ENCODE measurements around the gene ACE2. TPM values are rescaled to one million over a fixed set of nuclear protein-coding genes. Genes with fewer than 3 reads are reported as not detected.

ACE2 gene
- total and polyA plus RNA-seq, 7 donors: 0.19 to 13.5 (median 0.54) TPM

- 61 to 94% (median 67%) methylated on average over 1 of the region's 1 CpG for WGBS, 3 donors
- Histone ChIP-seq H3K4me1 (no peaks in the 10 kb centered on the region), H3K27me3 (ENCODE audit: insufficient read depth in 3 of 3, low read length in 2 of 3) (peaks cover 0 to 43% (median 0%) of the 10 kb centered on the region in 3 donors), H3K27ac (no peak overlapping the region), H3K9me3 (no peaks in the 10 kb centered on the region), H3K36me3 (ENCODE audit: insufficient read depth in 1 of 2, low read depth in 1 of 2) (no peaks in the 10 kb centered on the region), H3K4me3 (no peak overlapping the region)
- intact Hi-C loops (cut with DNase I): no loop called here
- DNase-seq (no peak), ATAC-seq (no peak)
- TF ChIP-seq CTCF (IDR thresholded peaks at IDR 0.05): no peak
Measured at GRCh38 chrX:15605226-15605625, 4.5 kb upstream of the ACE2 start.

GRCh38 chrX:15602761-15603160 is 2.0 kb upstream of the ACE2 start:
- no peak overlapping the region for H3K27ac ChIP-seq
- ATAC-seq (no peak), DNase-seq (no peak)
- no peak overlapping the region for H3K4me3 ChIP-seq
- intact Hi-C loops (cut with DNase I): no loop called here
- no peaks in the 10 kb centered on the region for H3K4me1 ChIP-seq
- no peak for TF ChIP-seq CTCF (IDR thresholded peaks at IDR 0.05)
- no peaks in the 10 kb centered on the region for H3K9me3 ChIP-seq
- H3K36me3 ChIP-seq (ENCODE audit: insufficient read depth in 1 of 2, low read depth in 1 of 2): no peaks in the 10 kb centered on the region
- 61 to 77% (median 74%) methylated on average over 5 of the region's 5 CpGs for WGBS, 3 donors
- H3K27me3 ChIP-seq (ENCODE audit: insufficient read depth in 3 of 3, low read length in 2 of 3): peaks cover 0 to 53% (median 0%) of the 10 kb centered on the region in 3 donors

- 62 to 83% (median 79%) methylated on average over 3 of the region's 3 CpGs for WGBS, 3 donors
- intact Hi-C loops (cut with DNase I): no loop called here
- H3K9me3 ChIP-seq: no peaks in the 10 kb centered on the region
- no peaks in the 10 kb centered on the region for H3K4me1 ChIP-seq
- H3K4me3 ChIP-seq: no peak overlapping the region
- H3K27ac ChIP-seq: no peak overlapping the region
- DNase-seq (no peak), ATAC-seq (no peak)
- TF ChIP-seq CTCF (IDR thresholded peaks at IDR 0.05): no peak
- no peaks in the 10 kb centered on the region for H3K36me3 ChIP-seq (ENCODE audit: insufficient read depth in 1 of 2, low read depth in 1 of 2)
- peaks cover 0 to 53% (median 0%) of the 10 kb centered on the region in 3 donors for H3K27me3 ChIP-seq (ENCODE audit: insufficient read depth in 3 of 3, low read length in 2 of 3)
Measured at GRCh38 chrX:15601932-15602331, 1.2 kb upstream of the ACE2 start.

GRCh38 chrX:15600049-15600448 is 711 bp downstream of the ACE2 start:
- intact Hi-C loops (cut with DNase I): no loop called here
- no peak for TF ChIP-seq CTCF (IDR thresholded peaks at IDR 0.05)
- ATAC-seq: no peak
- DNase-seq: no peak
- no peaks in the 10 kb centered on the region for H3K4me1 ChIP-seq
- no peak overlapping the region for H3K27ac ChIP-seq
- H3K36me3 ChIP-seq (ENCODE audit: insufficient read depth in 1 of 2, low read depth in 1 of 2): no peaks in the 10 kb centered on the region
- no peaks in the 10 kb centered on the region for H3K9me3 ChIP-seq
- H3K4me3 ChIP-seq: no peak overlapping the region
- peaks cover 0 to 37% (median 0%) of the 10 kb centered on the region in 3 donors for H3K27me3 ChIP-seq (ENCODE audit: insufficient read depth in 3 of 3, low read length in 2 of 3)

- peaks cover 0 to 31% (median 0%) of the 10 kb centered on the region in 3 donors for H3K27me3 ChIP-seq (ENCODE audit: insufficient read depth in 3 of 3, low read length in 2 of 3)
- no peaks in the 10 kb centered on the region for H3K36me3 ChIP-seq (ENCODE audit: insufficient read depth in 1 of 2, low read depth in 1 of 2)
- no peak overlapping the region for H3K27ac ChIP-seq
- ATAC-seq: no peak
- H3K4me1 ChIP-seq: no peaks in the 10 kb centered on the region
- H3K4me3 ChIP-seq: no peak overlapping the region
- DNase-seq: no peak
- intact Hi-C loops (cut with DNase I): no loop called here
- no peak for TF ChIP-seq CTCF (IDR thresholded peaks at IDR 0.05)
- H3K9me3 ChIP-seq: no peaks in the 10 kb centered on the region
- 60 to 81% (median 73%) methylated on average over 4 of the region's 4 CpGs for WGBS, 3 donors
Measured at GRCh38 chrX:15599461-15599860, 1.3 kb downstream of the ACE2 start.
